ENCODE results near the gene SPATA9. TPM values are rescaled to one million over a fixed set of nuclear protein-coding genes. Genes with fewer than 3 reads are reported as not detected.

The SPATA9 gene, protein sequence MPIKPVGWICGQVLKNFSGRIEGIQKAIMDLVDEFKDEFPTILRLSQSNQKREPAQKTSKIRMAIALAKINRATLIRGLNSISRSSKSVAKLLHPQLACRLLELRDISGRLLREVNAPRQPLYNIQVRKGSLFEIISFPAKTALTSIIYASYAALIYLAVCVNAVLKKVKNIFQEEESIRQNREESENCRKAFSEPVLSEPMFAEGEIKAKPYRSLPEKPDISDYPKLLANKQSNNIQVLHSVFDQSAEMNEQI
- total RNA-seq: not detected in 2 replicates

GRCh38 chr5:95682891-95683290 lies at the start of gene SPATA9:
Gene SPATA9, minus strand, starts transcription at chr5:95682991. Its CDS starts 137 bp downstream, at chr5:95682854.

GRCh38 chr5:95730730-95731570 lies 48.2 kb upstream of the SPATA9 start, which contains the start of gene RHOBTB3:
Gene RHOBTB3, plus strand, starts transcription at chr5:95731336. Its CDS starts 347 bp downstream, at chr5:95731683.

DNA sequence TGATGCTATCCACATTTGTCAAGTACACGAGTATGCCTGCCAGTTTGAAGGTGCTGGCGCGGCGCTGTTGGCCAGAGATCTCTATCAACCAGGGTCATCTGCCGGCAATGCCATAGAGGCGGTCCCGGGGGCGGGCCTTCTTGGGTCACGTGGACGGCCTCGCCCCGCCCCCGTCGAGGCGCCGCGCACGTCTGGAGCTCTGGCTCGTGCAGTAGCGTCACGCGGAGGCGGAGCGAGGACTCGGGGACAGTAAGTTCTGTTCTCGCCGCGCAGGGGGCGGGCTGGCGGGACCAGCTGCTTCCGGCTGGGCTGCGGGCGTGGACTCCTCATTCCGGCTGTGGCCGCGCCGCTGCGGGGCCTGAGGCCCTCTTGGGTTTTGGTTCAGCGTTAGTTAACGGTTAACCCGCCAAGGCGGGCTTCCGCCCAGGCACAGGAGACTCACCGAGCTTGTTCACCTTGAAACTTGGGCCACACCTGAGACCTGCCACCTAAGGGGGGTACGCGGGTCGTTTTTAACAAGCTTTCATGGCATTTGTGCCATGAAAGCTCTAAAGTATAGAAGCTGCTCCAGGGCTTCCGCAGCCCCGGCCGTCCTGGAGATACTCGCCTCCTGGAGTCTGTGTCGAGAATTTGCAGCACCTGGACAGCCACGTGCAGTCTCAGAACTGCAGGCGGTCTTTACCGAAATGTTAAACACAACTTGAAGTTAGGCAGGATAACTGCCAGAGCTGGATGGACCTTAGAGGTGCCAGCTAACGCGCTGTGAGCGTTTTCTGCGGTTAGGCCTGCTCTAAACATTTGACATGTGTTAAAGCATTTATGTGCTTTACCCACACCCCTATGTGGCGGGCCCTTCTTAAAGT lies 36.0 kb downstream of the SPATA9 start, which contains the start of gene RFESD:
Gene RFESD, plus strand, starts transcription at position 209 of the 863 bp plus-strand sequence. CDS start 5,495 bp downstream, outside the sequence.

GRCh38 chr5:95620030-95620869 lies 62.5 kb downstream of the SPATA9 start, which contains the start of gene GPR150:
Gene GPR150, plus strand, starts transcription at chr5:95620087. Its CDS starts 189 bp downstream, at chr5:95620276.

Other genes with a start within 250 kb of the SPATA9 start
- 36.7 and 45.3 TPM in 2 replicates for gene SKIC3, start 128.0 kb downstream of the SPATA9 start, total RNA-seq
- 11.1 and 14.9 TPM in 2 replicates for gene ARSK, start 127.9 kb downstream of the SPATA9 start, total RNA-seq
- 0.80 and 1.0 TPM in 2 replicates for gene GPR150, start 62.9 kb downstream of the SPATA9 start, total RNA-seq
- 1.3 and 7.1 TPM in 2 replicates for gene RFESD, start 36.2 kb downstream of the SPATA9 start, total RNA-seq
- 117 and 224 TPM in 2 replicates for gene RHOBTB3, start 48.3 kb upstream of the SPATA9 start, total RNA-seq
- 149 and 174 TPM in 2 replicates for gene GLRX, start 139.7 kb upstream of the SPATA9 start, total RNA-seq